Thyroid gland (tissue), 4 donors: ENCODE data around the gene MYEF2.

Source experiments
- POLR2A ChIP-seq, 2 donors: fragments of 450-650 bp; IDR thresholded peaks; one replicate each; pipeline ENCODE4 v1.6.1; 2017; ENCODE audit warnings: antibody characterized with exemption in 2 of 2, mild to moderate bottlenecking in 2 of 2, moderate library complexity in 1 of 2
- TF ChIP-seq, protein P1 (sequence below), 6 experiments: fragments of 200-600 bp in 3 of 6; fragments of 450-650 bp in 3 of 6; sonication (generic) in 3 of 6; IDR thresholded peaks; one replicate each; pipeline ENCODE4 v1.5.1; 2016 to 2019; ENCODE audit warnings: antibody characterized with exemption in 6 of 6, mild to moderate bottlenecking in 2 of 6, inconsistent platforms in 1 of 6, moderate library complexity in 1 of 6

DNA sequence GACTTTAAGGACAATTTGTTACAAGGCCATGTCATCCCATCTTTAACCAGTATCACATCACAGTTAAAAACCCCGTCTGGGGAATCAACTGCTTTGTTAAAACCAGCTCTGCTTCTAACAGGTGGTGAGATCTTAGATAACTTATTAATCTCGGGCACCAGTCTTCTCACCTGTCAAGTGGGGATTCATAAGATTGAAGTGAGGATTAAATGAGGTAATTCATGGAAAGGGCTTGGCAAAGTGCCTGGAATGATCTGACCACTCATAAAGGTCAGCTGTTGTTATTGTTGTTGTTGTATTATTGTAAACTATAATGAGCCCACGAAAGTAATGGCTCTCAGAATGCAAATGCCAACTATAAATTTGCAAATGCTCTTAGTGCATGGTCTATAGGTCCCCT lies 87.4 kb downstream of the MYEF2 start:
- TF ChIP-seq, protein P1, sequence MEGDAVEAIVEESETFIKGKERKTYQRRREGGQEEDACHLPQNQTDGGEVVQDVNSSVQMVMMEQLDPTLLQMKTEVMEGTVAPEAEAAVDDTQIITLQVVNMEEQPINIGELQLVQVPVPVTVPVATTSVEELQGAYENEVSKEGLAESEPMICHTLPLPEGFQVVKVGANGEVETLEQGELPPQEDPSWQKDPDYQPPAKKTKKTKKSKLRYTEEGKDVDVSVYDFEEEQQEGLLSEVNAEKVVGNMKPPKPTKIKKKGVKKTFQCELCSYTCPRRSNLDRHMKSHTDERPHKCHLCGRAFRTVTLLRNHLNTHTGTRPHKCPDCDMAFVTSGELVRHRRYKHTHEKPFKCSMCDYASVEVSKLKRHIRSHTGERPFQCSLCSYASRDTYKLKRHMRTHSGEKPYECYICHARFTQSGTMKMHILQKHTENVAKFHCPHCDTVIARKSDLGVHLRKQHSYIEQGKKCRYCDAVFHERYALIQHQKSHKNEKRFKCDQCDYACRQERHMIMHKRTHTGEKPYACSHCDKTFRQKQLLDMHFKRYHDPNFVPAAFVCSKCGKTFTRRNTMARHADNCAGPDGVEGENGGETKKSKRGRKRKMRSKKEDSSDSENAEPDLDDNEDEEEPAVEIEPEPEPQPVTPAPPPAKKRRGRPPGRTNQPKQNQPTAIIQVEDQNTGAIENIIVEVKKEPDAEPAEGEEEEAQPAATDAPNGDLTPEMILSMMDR (IDR thresholded peaks at IDR 0.05), result no peak
- TF ChIP-seq POLR2A (IDR thresholded peaks at IDR 0.05), result no peak
